Stimulated activated naive CD4-positive, alpha-beta T cell (primary cell): ENCODE measurements around the gene CDC73.
"Not testable (repeated sequence)": the region's sequence is repeated elsewhere in the genome, so short reads cannot be mapped to it uniquely, and the experiment has no call there.

Experiments
- DNase-seq, 6 experiments: peaks; one replicate each; lab custom pipeline; 2025; lab: John Stamatoyannopoulos, UW

The CDC73 gene

GRCh38 chr1:193231146-193231545 is 109.3 kb downstream of the CDC73 start:
- not testable (repeated sequence) for DNase-seq

- DNase-seq, result no peak
These were observed 112.7 kb downstream of the CDC73 start for GRCh38 chr1:193234530-193234929.

- no peak for DNase-seq
These were observed 115.6 kb downstream of the CDC73 start for GRCh38 chr1:193237381-193237978.

GRCh38 chr1:193240609-193241008 is 118.8 kb downstream of the CDC73 start:
- no peak for DNase-seq

GRCh38 chr1:193241132-193241827 is 119.4 kb downstream of the CDC73 start:
- no peak for DNase-seq

GRCh38 chr1:193242000-193242399 is 120.2 kb downstream of the CDC73 start:
- no peak for DNase-seq

- DNase-seq, result no peak
These were observed 127.4 kb downstream of the CDC73 start for GRCh38 chr1:193249187-193249586.

GRCh38 chr1:193251950-193252349 is 130.1 kb downstream of the CDC73 start:
- no peak for DNase-seq

GRCh38 chr1:193256019-193256418 is 134.2 kb downstream of the CDC73 start:
- no peak for DNase-seq

GRCh38 chr1:193259636-193260035 is 137.8 kb downstream of the CDC73 start:
- no peak for DNase-seq

- no peak for DNase-seq
These were observed 138.4 kb downstream of the CDC73 start for GRCh38 chr1:193260056-193260745.

GRCh38 chr1:193260896-193261295 is 139.1 kb downstream of the CDC73 start:
- DNase-seq, result no peak

- no peak for DNase-seq
These were observed 140.8 kb downstream of the CDC73 start for GRCh38 chr1:193262661-193263060.

GRCh38 chr1:193264313-193265065 is 142.7 kb downstream of the CDC73 start:
- DNase-seq, result no peak

GRCh38 chr1:193265716-193266115 is 143.9 kb downstream of the CDC73 start:
- DNase-seq, result no peak

GRCh38 chr1:193266794-193267193 is 145.0 kb downstream of the CDC73 start:
- DNase-seq, result not testable (repeated sequence)

- DNase-seq, result no peak
These were observed 149.2 kb downstream of the CDC73 start for GRCh38 chr1:193270996-193271395.

- DNase-seq, result no peak
These were observed 153.9 kb downstream of the CDC73 start for GRCh38 chr1:193275773-193276172.

GRCh38 chr1:193278968-193279367 is 157.1 kb downstream of the CDC73 start:
- DNase-seq, result no peak

GRCh38 chr1:193281894-193282293 is 160.1 kb downstream of the CDC73 start:
- no peak for DNase-seq

GRCh38 chr1:193283016-193283415 is 161.2 kb downstream of the CDC73 start:
- no peak for DNase-seq

- DNase-seq, result peak in 1 of 6 experiments; percentile 2
These were observed 162.4 kb downstream of the CDC73 start for GRCh38 chr1:193284219-193284618.
